H1 (cell line): ENCODE measurements around the gene ELP1. TPM values are rescaled to one million over a fixed set of nuclear protein-coding genes. Genes with fewer than 3 reads are reported as not detected.

Source experiments
- CHD2 ChIP-seq: IDR thresholded peaks from 2 replicates; pipeline ENCODE4 v1.6.1; 2012; ENCODE audit warnings: low read length, improper control_type of control experiment
- RXRA ChIP-seq: IDR thresholded peaks from 2 replicates; pipeline ENCODE4 v1.6.1; 2011; ENCODE audit warnings: low read depth, mild to moderate bottlenecking, low read length, moderate library complexity; ENCODE audit not compliant: insufficient read depth
- SIX5 ChIP-seq: IDR thresholded peaks from 2 replicates; pipeline ENCODE4 v1.6.1; 2011; ENCODE audit warnings: mild to moderate bottlenecking, low read depth, low read length
- SP2 ChIP-seq: IDR thresholded peaks from 2 replicates; pipeline ENCODE4 v1.6.1; 2012; ENCODE audit warnings: mild to moderate bottlenecking, low read length, inconsistent platforms
- YY1 ChIP-seq: IDR thresholded peaks from 2 replicates; pipeline ENCODE4 v1.6.1; 2011; ENCODE audit warnings: low read depth, mild to moderate bottlenecking, low read length
- ZNF274 ChIP-seq: IDR thresholded peaks from 2 replicates; pipeline ENCODE4 v1.7.0; 2012; ENCODE audit warnings: low read length, borderline replicate concordance; ENCODE audit errors: extremely low read depth
- polyA plus RNA-seq, 7 experiments: library from polyadenylated mRNA; depleted of rRNA in 3 of 7; stranded (reverse) in 5 of 7; unstranded in 2 of 7; fragments of >200 nt in 5 of 7; fragments of 200-250 nt in 2 of 7; gene quantifications; 1 replicate in 5 of 7; 2 replicates in 1 of 7; 4 replicates in 1 of 7; pipeline versions ENCODE4 v1.2.1 to v1.2.3, GENCODE V29; 2011 to 2013; ENCODE audit warnings: missing spikeins in 2 of 7, mixed read lengths in 2 of 7
- total RNA-seq: library from RNA; stranded (reverse); fragmentation: NEBNext Ultra II Directional; extraction: Animal tissue kit (Norgen Biotek cat#: 25700); gene quantifications from 2 replicates; pipeline ENCODE4 v1.2.1, GENCODE V29; 2021
- TF ChIP-seq, protein P1 (sequence below): IDR thresholded peaks from 2 replicates; pipeline ENCODE4 v1.6.1; 2012; ENCODE audit warnings: inconsistent platforms

The ELP1 gene
- total and polyA plus RNA-seq, 2 of the 8 experiments (the other 6 are each of a cell fraction or from before 2014, with no cell fraction given) = 13.9 to 31.3 TPM

DNA sequence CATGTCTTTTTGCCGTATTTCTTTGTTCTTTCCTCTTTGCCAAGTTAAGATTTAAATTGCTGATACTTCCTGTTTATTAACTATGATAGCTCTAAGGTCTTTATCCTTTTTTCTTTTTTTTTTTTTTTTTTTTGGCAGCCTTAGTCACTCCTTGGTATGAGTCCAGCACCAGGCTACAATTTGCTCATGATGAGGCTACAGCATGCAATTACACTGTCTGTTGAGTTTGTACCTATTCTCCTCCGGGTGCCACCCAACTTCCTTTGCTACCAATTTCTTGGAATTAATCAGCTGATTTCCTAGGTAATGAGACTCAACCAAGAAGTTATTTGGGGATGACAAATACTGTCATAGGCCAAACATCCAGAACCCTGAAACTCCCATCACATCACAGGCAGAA is 103.7 kb downstream of the ELP1 start (continued):
- TF ChIP-seq, protein P1, sequence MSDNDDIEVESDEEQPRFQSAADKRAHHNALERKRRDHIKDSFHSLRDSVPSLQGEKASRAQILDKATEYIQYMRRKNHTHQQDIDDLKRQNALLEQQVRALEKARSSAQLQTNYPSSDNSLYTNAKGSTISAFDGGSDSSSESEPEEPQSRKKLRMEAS = no peak
- TF ChIP-seq SP2 (no peak), ZNF274 (no peak), YY1 (no peak), CHD2 (no peak), RXRA (no peak), SIX5 (no peak)
